ENCODE measurements around the gene MITF. TPM values are rescaled to one million over a fixed set of nuclear protein-coding genes. Genes with fewer than 3 reads are reported as not detected.

MITF gene
- polyA plus RNA-seq, 1 of the 3 experiments (the other 2 are of a cell fraction) = 1.7 TPM

DNA sequence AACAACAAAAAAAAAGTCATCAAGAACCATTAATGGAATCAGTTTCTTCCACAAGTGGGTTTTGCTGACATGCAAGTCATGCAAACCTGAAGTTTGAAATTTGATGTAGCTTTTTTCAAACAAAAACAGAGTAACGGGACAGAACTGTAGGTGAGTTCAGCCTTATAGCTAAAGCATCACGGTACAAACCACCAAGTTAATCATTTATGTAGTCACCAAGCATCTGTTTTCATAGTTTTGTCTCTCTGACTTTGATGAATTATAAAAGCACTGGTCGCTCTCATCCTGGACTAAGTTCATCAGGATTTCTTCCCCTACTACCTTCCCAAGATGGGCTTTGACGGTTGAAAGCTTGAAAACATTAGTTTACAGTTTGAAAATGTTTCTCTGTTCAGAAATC, 143.3 kb downstream of the MITF start:
- Histone ChIP-seq H2AFZ (ENCODE audit: low read depth) (no peak overlapping the region), H4K20me1 (ENCODE audit: insufficient read depth) (no peaks in the 10 kb centered on the region), H3F3A (replicated peaks; ENCODE audit: insufficient read depth) (peaks cover 2% of the 10 kb centered on the region), H3K4me2 (no peak overlapping the region), H3K27ac (ENCODE audit: low read depth in 2 of 2, low read length in 1 of 2) (no peak overlapping the region), H3K79me2 (ENCODE audit: insufficient read depth) (no peaks in the 10 kb centered on the region), H3K36me3 (replicated peaks in 1 of 2; ENCODE audit: control insufficient read depth in 1 of 2, insufficient read depth in 2 of 2, low read length in 1 of 2) (no peaks in the 10 kb centered on the region), H3K9ac (no peak overlapping the region), H3K27me3 (ENCODE audit: insufficient read depth) (no peaks in the 10 kb centered on the region), H3K4me3 (ENCODE audit: low read depth in 2 of 2, low read length in 1 of 2) (no peak overlapping the region), H3K9me2 (no peaks in the 10 kb centered on the region), H3K9me3 (no peaks in the 10 kb centered on the region), H3K4me1 (ENCODE audit: control insufficient read depth in 1 of 2, insufficient read depth in 2 of 2, low read depth in 1 of 2, low read length in 1 of 2) (no peaks in the 10 kb centered on the region; a peak in 1 of 4 replicates)
- 58% methylated on average over 4 of the region's 4 CpGs for WGBS (ENCODE audit: low lambda C conversion rate)
- POLR2A ChIA-PET = no interaction called here
- no peak for DNase-seq
- no peak for TF ChIP-seq EZH2phosphoT487 (IDR thresholded peaks at IDR 0.05; ENCODE audit: borderline replicate concordance, low read depth)
- no peak for TF ChIP-seq GABPA (IDR thresholded peaks at IDR 0.05; ENCODE audit: low read depth)
- no peak for TF ChIP-seq RFX5 (IDR thresholded peaks at IDR 0.05; ENCODE audit: low read length)
- no peak for TF ChIP-seq FOXM1 (IDR thresholded peaks at IDR 0.05; ENCODE audit: low read depth)
- TF ChIP-seq GATA2 (CRISPR knock-in tag; IDR thresholded peaks at IDR 0.05) = no peak
- no peak for TF ChIP-seq SIN3A (IDR thresholded peaks at IDR 0.05; ENCODE audit: borderline replicate concordance, low read depth, low read length)
- TF ChIP-seq, protein P1, sequence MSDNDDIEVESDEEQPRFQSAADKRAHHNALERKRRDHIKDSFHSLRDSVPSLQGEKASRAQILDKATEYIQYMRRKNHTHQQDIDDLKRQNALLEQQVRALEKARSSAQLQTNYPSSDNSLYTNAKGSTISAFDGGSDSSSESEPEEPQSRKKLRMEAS (IDR thresholded peaks at IDR 0.05; ENCODE audit: low read depth) = no peak
- TF ChIP-seq JUND (IDR thresholded peaks at IDR 0.05) = no peak
- TF ChIP-seq, protein P2, sequence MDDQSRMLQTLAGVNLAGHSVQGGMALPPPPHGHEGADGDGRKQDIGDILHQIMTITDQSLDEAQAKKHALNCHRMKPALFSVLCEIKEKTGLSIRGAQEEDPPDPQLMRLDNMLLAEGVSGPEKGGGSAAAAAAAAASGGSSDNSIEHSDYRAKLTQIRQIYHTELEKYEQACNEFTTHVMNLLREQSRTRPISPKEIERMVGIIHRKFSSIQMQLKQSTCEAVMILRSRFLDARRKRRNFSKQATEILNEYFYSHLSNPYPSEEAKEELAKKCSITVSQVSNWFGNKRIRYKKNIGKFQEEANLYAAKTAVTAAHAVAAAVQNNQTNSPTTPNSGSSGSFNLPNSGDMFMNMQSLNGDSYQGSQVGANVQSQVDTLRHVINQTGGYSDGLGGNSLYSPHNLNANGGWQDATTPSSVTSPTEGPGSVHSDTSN (IDR thresholded peaks at IDR 0.05) = no peak
- TF ChIP-seq TEAD4 (IDR thresholded peaks at IDR 0.05; ENCODE audit: borderline replicate concordance, insufficient read depth) = no peak
- no peak for TF ChIP-seq RAD21 (IDR thresholded peaks at IDR 0.05; ENCODE audit: low read length)
- TF ChIP-seq NFIC (IDR thresholded peaks at IDR 0.05; ENCODE audit: borderline replicate concordance) = no peak
- TF ChIP-seq CHD2 (IDR thresholded peaks at IDR 0.05; ENCODE audit: low read length, partially characterized antibody) = no peak
- TF ChIP-seq FOXJ3 (CRISPR knock-in tag; IDR thresholded peaks at IDR 0.05) = no peak
- TF ChIP-seq, protein P3, sequence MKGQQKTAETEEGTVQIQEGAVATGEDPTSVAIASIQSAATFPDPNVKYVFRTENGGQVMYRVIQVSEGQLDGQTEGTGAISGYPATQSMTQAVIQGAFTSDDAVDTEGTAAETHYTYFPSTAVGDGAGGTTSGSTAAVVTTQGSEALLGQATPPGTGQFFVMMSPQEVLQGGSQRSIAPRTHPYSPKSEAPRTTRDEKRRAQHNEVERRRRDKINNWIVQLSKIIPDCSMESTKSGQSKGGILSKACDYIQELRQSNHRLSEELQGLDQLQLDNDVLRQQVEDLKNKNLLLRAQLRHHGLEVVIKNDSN (IDR thresholded peaks at IDR 0.05; ENCODE audit: borderline replicate concordance, low read depth) = no peak
- CTCF ChIA-PET = interaction anchor here (1.0 kb wide), 1 partner anchor 15 kb away, joined by 3 read pairs; no protein-coding TSS in a partner anchor

DNA sequence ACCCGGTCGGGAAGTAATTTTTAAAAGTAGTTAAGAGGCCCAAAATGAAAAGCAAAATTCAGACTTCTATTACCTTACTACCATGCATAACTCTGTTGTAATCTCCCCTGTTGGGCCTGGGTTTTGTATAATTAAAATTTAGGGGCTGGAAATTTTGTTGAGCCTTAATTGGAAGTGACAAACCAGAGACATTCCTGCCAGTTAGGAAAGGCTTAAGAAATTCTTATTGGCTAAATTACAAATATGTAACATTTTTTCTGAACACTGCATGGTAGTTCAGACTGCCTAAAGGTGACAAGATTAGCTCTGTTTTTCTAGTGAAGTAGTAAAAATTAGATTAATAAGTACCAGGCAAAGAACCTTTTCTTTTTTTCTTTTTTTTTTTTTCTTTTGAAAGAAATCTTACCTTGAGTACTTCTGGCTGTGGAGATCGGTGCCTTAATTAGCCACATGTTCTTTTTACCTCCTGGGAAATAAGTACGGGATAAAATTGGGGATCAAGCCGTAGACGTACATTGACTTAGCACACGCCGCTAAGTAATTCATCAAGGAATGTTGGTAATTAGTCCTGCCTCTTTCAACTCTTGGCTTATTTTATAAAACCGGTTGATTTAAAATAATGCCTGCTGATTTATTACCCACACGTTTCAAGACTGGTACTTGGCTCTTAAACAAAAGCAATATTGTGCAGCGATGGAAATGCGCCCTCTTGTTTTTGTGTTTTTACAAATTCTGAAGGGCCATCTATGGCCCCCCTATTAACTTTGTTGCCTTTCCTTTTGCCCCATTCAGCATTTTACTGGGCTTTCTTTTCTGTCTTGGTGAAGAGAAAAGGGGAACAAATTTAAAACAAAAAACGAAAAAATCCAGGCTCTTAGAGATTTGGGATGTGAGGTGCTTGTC, 149.0 kb downstream of the MITF start:
- Histone ChIP-seq H3K9me2 (no peaks in the 10 kb centered on the region), H4K20me1 (ENCODE audit: insufficient read depth) (no peaks in the 10 kb centered on the region), H3K4me3 (ENCODE audit: low read depth in 2 of 2, low read length in 1 of 2) (no peak overlapping the region), H3K9me3 (no peaks in the 10 kb centered on the region), H3K9ac (no peak overlapping the region), H3K4me2 (no peak overlapping the region), H3K27ac (ENCODE audit: low read depth in 2 of 2, low read length in 1 of 2) (no peak overlapping the region), H3K27me3 (ENCODE audit: insufficient read depth) (no peaks in the 10 kb centered on the region), H3K36me3 (replicated peaks in 1 of 2; ENCODE audit: control insufficient read depth in 1 of 2, insufficient read depth in 2 of 2, low read length in 1 of 2) (no peaks in the 10 kb centered on the region), H2AFZ (ENCODE audit: low read depth) (no peak overlapping the region), H3F3A (replicated peaks; ENCODE audit: insufficient read depth) (peaks cover 4% of the 10 kb centered on the region), H3K4me1 (ENCODE audit: control insufficient read depth in 1 of 2, insufficient read depth in 2 of 2, low read depth in 1 of 2, low read length in 1 of 2) (no peaks in the 10 kb centered on the region; a peak in 2 of 4 replicates), H3K79me2 (ENCODE audit: insufficient read depth) (no peaks in the 10 kb centered on the region)
- 91% methylated on average over 13 of the region's 13 CpGs for WGBS (ENCODE audit: low lambda C conversion rate)
- CTCF ChIA-PET = no interaction called here
- DNase-seq = no peak
- TF ChIP-seq, protein P4, sequence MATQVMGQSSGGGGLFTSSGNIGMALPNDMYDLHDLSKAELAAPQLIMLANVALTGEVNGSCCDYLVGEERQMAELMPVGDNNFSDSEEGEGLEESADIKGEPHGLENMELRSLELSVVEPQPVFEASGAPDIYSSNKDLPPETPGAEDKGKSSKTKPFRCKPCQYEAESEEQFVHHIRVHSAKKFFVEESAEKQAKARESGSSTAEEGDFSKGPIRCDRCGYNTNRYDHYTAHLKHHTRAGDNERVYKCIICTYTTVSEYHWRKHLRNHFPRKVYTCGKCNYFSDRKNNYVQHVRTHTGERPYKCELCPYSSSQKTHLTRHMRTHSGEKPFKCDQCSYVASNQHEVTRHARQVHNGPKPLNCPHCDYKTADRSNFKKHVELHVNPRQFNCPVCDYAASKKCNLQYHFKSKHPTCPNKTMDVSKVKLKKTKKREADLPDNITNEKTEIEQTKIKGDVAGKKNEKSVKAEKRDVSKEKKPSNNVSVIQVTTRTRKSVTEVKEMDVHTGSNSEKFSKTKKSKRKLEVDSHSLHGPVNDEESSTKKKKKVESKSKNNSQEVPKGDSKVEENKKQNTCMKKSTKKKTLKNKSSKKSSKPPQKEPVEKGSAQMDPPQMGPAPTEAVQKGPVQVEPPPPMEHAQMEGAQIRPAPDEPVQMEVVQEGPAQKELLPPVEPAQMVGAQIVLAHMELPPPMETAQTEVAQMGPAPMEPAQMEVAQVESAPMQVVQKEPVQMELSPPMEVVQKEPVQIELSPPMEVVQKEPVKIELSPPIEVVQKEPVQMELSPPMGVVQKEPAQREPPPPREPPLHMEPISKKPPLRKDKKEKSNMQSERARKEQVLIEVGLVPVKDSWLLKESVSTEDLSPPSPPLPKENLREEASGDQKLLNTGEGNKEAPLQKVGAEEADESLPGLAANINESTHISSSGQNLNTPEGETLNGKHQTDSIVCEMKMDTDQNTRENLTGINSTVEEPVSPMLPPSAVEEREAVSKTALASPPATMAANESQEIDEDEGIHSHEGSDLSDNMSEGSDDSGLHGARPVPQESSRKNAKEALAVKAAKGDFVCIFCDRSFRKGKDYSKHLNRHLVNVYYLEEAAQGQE (IDR thresholded peaks at IDR 0.05; ENCODE audit: low read depth, low read length) = no peak
- TF ChIP-seq, protein P2 (IDR thresholded peaks at IDR 0.05) = peak; percentile 18; the same call in 1 of the 2 replicates
- POLR2A ChIA-PET = no interaction called here
